ENCODE data around the gene TP53I13.

TP53I13 gene

DNA sequence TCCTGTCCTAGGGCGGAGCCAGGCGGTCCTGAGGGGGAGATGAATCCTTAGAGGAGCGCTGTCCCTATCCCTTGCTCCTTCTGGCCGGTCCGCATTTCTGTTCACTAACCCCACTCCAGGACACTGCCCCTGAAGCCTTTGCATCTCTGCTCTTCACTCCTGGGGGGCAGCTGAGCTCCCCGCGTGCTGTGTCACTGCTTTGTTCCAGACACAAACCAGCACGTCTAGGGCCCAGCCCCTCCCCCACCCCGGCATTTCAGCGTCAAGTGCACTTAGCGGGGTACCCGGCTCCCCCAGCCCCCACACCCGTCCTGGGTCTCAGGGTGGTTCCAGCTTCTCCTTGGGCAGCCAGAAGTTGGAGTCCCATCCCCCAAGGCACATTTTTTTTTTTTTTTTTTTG, 45.4 kb downstream of the TP53I13 start (continued):
- no peak for TF ChIP-seq ZNF266 (tag by site-specific recombination; IDR thresholded peaks at IDR 0.05; ENCODE audit: low read depth)
- no peak for TF ChIP-seq KLF7 (tag by site-specific recombination; IDR thresholded peaks at IDR 0.05; ENCODE audit: borderline replicate concordance)

DNA sequence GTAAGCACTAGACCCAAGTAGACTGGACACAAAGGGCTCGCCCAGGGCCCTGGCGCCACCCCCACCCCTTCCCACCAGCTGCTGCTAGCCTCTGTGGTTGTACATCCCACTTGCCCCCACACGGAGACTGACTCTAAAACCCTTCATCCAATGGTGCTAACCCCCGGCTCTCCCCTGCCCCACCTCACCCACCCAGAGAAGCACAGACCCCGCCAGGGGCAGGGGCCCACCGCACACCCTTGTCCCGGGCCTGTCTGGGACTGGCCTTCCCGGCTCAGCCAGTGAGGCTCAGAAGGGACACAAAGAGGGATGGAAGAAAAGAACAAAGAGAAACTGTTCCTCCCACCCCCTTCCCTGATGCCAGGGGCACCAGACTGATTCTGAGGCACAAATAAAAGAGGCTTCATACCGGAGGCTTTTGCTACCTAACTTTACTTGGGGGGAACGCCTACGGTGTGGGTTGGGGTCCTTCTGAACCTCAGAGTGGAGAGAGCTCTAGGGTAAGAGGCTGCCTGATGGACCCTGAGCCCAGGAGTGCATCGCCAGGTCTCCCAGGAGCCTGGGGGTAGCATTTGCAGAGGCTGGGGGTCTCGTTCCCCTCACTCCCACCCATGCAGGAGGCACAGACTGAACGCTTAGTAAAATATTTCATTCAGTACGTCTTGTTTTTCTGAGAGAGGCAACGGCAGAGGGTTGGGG, 46.0 kb downstream of the TP53I13 start:
- Histone ChIP-seq H3K27ac (ENCODE audit: extremely low read depth, low read depth, low read length) (peak overlapping the region; percentile 18; the same call in 1 of the 2 replicates), H3K36me3 (ENCODE audit: control insufficient read depth in 2 of 2, insufficient read depth in 1 of 2, low read length in 2 of 2) (peaks cover 0 to 37% of the 10 kb centered on the region in 2 experiments; a peak in 1 of 3 replicates), H3K9me3 (ENCODE audit: control insufficient read depth, insufficient read depth, low read depth, low read length) (no peaks in the 10 kb centered on the region), H3K4me1 (ENCODE audit: control insufficient read depth, insufficient read depth, low read length) (no peaks in the 10 kb centered on the region), H3K4me3 (ENCODE audit: low read depth, low read length) (no peak overlapping the region)
- ChIA-PET CTCF (interaction anchor here (0.6 to 1.4 kb wide), 3 partner anchors 20 to 454 kb away, joined by 3 to 5 read pairs (median 5); no protein-coding TSS in a partner anchor), POLR2A (no interaction called here)
- TF ChIP-seq, protein P1, sequence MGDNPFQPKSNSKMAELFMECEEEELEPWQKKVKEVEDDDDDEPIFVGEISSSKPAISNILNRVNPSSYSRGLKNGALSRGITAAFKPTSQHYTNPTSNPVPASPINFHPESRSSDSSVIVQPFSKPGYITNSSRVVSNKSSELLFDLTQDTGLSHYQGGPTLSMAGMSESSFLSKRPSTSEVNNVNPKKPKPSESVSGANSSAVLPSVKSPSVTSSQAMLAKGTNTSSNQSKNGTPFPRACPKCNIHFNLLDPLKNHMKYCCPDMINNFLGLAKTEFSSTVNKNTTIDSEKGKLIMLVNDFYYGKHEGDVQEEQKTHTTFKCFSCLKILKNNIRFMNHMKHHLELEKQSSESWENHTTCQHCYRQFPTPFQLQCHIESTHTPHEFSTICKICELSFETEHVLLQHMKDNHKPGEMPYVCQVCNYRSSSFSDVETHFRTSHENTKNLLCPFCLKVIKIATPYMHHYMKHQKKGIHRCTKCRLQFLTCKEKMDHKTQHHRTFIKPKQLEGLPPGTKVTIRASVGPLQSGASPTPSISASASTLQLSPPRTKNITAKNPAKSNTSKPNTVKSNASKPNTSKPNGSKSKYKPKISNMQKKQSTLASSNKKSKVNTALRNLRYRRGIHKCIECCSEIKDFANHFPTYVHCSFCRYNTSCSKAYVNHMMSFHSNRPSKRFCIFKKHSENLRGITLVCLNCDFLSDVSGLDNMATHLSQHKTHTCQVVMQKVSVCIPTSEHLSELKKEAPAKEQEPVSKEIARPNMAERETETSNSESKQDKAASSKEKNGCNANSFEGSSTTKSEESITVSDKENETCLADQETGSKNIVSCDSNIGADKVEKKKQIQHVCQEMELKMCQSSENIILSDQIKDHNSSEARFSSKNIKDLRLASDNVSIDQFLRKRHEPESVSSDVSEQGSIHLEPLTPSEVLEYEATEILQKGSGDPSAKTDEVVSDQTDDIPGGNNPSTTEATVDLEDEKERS (tag by site-specific recombination; IDR thresholded peaks at IDR 0.05): no peak
- peak; percentile 22; the same call in 1 of the 2 replicates for TF ChIP-seq ZFHX2 (tag by site-specific recombination; conservative IDR thresholded peaks at IDR 0.05)
- TF ChIP-seq EGR2 (tag by site-specific recombination; IDR thresholded peaks at IDR 0.05; ENCODE audit: low read depth): 0 out of 2 replicates have a peak, but pooled peaks have one; percentile 14

DNA sequence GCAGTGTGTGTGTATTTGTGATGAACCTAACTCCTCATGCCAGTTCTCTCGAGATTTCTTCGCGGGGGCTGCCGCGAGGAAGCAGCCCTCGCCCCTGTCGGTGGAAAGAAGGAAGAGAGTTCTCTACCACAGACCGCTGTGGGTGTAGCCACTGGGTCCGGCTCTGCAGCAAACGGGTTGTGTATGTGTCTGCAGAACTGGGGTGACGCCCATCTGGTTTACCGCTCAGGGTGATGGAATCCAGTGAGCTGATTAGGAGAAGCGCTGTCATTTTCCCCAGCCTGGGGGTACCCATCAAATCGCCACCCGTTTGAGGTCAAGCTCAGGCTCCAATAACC, 46.5 kb downstream of the TP53I13 start:
- TF ChIP-seq ZNF335 (tag by site-specific recombination; conservative IDR thresholded peaks at IDR 0.05) (no peak), ZNF707 (tag by site-specific recombination; IDR thresholded peaks at IDR 0.05) (no peak), ZBTB7A (tag by site-specific recombination; IDR thresholded peaks at IDR 0.05; ENCODE audit: low read depth) (no peak)
- TF ChIP-seq, protein P2, sequence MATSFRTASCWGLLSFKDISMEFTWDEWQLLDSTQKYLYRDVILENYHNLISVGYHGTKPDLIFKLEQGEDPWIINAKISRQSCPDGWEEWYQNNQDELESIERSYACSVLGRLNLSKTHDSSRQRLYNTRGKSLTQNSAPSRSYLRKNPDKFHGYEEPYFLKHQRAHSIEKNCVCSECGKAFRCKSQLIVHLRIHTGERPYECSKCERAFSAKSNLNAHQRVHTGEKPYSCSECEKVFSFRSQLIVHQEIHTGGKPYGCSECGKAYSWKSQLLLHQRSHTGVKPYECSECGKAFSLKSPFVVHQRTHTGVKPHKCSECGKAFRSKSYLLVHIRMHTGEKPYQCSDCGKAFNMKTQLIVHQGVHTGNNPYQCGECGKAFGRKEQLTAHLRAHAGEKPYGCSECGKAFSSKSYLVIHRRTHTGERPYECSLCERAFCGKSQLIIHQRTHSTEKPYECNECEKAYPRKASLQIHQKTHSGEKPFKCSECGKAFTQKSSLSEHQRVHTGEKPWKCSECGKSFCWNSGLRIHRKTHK (tag by site-specific recombination; IDR thresholded peaks at IDR 0.05): no peak
- H3K27ac ChIP-seq (ENCODE audit: extremely low read depth, low read depth, low read length): no peak overlapping the region
- POLR2A ChIA-PET: interaction anchor here (0.8 kb wide), 1 partner anchor 40 kb away, joined by 3 read pairs; no protein-coding TSS in a partner anchor
- CTCF ChIA-PET: interaction anchor here (1.0 to 1.4 kb wide), 3 partner anchors 10 to 23 kb away, joined by 3 to 5 read pairs (median 5); no protein-coding TSS in a partner anchor
- H3K36me3 ChIP-seq (ENCODE audit: control insufficient read depth in 2 of 2, insufficient read depth in 1 of 2, low read length in 2 of 2): peaks cover 0 to 36% of the 10 kb centered on the region in 2 experiments; a peak in 1 of 3 replicates
- H3K9me3 ChIP-seq (ENCODE audit: control insufficient read depth, insufficient read depth, low read depth, low read length): no peaks in the 10 kb centered on the region
- no peaks in the 10 kb centered on the region for H3K4me1 ChIP-seq (ENCODE audit: control insufficient read depth, insufficient read depth, low read length)
- H3K4me3 ChIP-seq (ENCODE audit: low read depth, low read length): no peak overlapping the region

DNA sequence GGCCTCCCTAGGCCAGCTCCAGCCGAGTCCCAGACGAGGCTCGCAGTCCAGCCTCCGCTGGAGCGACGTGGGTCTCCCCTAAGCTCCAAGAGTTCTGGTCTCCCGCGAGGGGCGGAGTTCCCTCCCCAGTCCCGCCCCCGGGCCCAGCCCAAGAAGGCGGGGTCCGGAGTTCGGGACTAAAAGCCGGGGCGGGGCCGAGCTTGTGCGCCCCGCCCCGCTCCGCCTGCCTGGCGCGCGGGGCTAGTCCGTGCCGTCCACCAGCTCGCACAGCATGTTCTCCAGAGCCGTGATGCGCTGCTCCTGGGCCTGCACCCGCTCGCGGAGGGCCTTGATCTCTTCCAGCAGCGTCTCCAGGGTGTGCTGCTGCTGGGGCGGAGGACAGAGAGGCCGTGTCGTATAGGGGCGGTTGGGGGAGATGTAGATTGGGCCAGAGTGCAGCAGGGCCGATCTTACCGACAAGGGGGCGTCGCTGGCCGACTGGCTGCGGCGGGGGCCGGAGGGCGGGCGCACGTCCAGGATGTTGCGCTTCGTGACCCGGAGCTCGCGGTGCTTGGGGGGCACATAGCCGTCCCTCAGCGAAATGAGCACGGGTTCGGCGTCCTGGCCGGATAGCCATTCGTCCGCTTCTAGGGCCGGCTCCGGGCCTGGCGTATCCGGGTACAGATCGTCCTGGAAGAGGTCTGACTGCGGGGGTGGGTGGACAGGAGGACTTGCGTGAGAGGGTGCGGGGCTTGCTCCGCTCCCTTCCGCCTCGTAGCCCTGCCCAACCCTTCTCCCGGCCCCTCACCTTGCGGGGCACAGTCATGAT, 47.2 kb downstream of the TP53I13 start:
- Histone ChIP-seq H3K36me3 (ENCODE audit: control insufficient read depth in 2 of 2, insufficient read depth in 1 of 2, low read length in 2 of 2) (peaks cover 0 to 36% of the 10 kb centered on the region in 2 experiments; a peak in 1 of 3 replicates), H3K9me3 (ENCODE audit: control insufficient read depth, insufficient read depth, low read depth, low read length) (no peaks in the 10 kb centered on the region), H3K27ac (ENCODE audit: extremely low read depth, low read depth, low read length) (no peak overlapping the region), H3K4me3 (ENCODE audit: low read depth, low read length) (no peak overlapping the region), H3K4me1 (ENCODE audit: control insufficient read depth, insufficient read depth, low read length) (peaks cover 4% of the 10 kb centered on the region; the same call in 1 of the 2 replicates)
- POLR2A ChIA-PET: interaction anchor here (0.8 kb wide), 1 partner anchor 41 kb away, joined by 3 read pairs; no protein-coding TSS in a partner anchor
- CTCF ChIA-PET: interaction anchor here (0.6 to 1.5 kb wide), 4 partner anchors 9 to 150 kb away, joined by 3 to 5 read pairs (median 4); no protein-coding TSS in a partner anchor
- TF ChIP-seq KLF1 (tag by site-specific recombination; IDR thresholded peaks at IDR 0.05) (peak; percentile 92), ZNF266 (tag by site-specific recombination; IDR thresholded peaks at IDR 0.05; ENCODE audit: low read depth) (no peak), GLIS1 (tag by site-specific recombination; IDR thresholded peaks at IDR 0.05) (no peak), ZNF558 (tag by site-specific recombination; IDR thresholded peaks at IDR 0.05) (no peak)
- TF ChIP-seq, protein P3, sequence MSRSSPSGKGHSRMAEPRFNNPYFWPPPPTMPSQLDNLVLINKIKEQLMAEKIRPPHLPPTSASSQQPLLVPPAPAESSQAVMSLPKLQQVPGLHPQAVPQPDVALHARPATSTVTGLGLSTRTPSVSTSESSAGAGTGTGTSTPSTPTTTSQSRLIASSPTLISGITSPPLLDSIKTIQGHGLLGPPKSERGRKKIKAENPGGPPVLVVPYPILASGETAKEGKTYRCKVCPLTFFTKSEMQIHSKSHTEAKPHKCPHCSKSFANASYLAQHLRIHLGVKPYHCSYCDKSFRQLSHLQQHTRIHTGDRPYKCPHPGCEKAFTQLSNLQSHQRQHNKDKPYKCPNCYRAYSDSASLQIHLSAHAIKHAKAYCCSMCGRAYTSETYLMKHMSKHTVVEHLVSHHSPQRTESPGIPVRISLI (tag by site-specific recombination; IDR thresholded peaks at IDR 0.05): no peak
- TF ChIP-seq, protein P4, sequence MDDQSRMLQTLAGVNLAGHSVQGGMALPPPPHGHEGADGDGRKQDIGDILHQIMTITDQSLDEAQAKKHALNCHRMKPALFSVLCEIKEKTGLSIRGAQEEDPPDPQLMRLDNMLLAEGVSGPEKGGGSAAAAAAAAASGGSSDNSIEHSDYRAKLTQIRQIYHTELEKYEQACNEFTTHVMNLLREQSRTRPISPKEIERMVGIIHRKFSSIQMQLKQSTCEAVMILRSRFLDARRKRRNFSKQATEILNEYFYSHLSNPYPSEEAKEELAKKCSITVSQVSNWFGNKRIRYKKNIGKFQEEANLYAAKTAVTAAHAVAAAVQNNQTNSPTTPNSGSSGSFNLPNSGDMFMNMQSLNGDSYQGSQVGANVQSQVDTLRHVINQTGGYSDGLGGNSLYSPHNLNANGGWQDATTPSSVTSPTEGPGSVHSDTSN (CRISPR knock-in tag; IDR thresholded peaks at IDR 0.05): no peak
- TF ChIP-seq, protein P5, sequence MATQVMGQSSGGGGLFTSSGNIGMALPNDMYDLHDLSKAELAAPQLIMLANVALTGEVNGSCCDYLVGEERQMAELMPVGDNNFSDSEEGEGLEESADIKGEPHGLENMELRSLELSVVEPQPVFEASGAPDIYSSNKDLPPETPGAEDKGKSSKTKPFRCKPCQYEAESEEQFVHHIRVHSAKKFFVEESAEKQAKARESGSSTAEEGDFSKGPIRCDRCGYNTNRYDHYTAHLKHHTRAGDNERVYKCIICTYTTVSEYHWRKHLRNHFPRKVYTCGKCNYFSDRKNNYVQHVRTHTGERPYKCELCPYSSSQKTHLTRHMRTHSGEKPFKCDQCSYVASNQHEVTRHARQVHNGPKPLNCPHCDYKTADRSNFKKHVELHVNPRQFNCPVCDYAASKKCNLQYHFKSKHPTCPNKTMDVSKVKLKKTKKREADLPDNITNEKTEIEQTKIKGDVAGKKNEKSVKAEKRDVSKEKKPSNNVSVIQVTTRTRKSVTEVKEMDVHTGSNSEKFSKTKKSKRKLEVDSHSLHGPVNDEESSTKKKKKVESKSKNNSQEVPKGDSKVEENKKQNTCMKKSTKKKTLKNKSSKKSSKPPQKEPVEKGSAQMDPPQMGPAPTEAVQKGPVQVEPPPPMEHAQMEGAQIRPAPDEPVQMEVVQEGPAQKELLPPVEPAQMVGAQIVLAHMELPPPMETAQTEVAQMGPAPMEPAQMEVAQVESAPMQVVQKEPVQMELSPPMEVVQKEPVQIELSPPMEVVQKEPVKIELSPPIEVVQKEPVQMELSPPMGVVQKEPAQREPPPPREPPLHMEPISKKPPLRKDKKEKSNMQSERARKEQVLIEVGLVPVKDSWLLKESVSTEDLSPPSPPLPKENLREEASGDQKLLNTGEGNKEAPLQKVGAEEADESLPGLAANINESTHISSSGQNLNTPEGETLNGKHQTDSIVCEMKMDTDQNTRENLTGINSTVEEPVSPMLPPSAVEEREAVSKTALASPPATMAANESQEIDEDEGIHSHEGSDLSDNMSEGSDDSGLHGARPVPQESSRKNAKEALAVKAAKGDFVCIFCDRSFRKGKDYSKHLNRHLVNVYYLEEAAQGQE (tag by site-specific recombination; IDR thresholded peaks at IDR 0.05): no peak

All from HEK293 (cell line).